Measurements from ENCODE around the gene TINCR.

TINCR gene

DNA sequence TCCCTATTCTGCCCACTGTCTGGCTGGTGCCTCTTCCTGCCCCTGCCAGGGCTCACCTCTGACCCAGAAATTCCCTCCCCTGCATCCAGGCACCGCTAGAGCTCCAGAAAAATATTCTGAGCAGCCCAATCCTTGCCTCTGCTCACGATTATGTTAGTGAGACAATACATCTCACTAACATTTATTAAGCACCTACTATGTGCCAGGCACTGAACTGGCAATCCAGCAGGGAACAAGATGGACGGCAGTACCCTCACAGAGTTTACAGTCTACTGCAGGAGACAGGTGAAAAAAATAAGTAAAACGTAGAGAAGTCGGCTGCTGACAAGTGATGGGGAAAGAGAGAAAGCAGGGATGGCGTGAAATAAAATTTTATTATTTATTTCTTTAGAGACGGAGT lies 5.5 kb downstream of the TINCR start:
- Histone ChIP-seq H3K4me3 (ENCODE audit: low read length) (no peak overlapping the region), H3K9me3 (ENCODE audit: low read length) (peaks cover 9% of the 10 kb centered on the region), H3K27me3 (ENCODE audit: insufficient read depth, low read length) (peaks cover 2% of the 10 kb centered on the region), H3K4me1 (ENCODE audit: insufficient read depth, low read length) (peaks cover 4% of the 10 kb centered on the region), H3K36me3 (ENCODE audit: insufficient read depth, low read length) (no peaks in the 10 kb centered on the region), H2AFZ (ENCODE audit: low read depth, low read length) (no peak overlapping the region)

DNA sequence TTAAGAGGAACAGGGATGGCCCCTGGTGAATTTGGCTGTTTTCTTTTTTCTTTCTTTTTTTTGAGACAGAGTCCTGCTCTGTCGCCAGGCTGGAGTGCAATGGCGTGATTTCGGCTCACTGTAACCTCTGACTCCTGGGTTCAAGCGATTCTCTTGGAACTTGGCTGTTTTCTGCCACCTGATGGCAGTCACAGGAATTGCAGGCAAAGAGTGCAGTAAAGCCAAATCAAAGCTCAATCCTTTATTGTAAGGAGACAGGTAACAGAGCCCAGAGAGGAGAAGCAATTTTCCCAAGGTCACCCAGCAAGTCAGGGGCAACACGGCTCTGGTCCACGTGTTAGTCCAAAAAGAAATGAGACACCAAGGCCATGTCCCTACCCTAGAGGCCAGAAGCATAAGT lies 6.2 kb downstream of the TINCR start:
- H2AFZ ChIP-seq (ENCODE audit: low read depth, low read length) = no peak overlapping the region
- no peaks in the 10 kb centered on the region for H3K27me3 ChIP-seq (ENCODE audit: insufficient read depth, low read length)
- no peaks in the 10 kb centered on the region for H3K36me3 ChIP-seq (ENCODE audit: insufficient read depth, low read length)
- H3K9me3 ChIP-seq (ENCODE audit: low read length) = peaks cover 9% of the 10 kb centered on the region
- H3K4me1 ChIP-seq (ENCODE audit: insufficient read depth, low read length) = peaks cover 4% of the 10 kb centered on the region
- no peak overlapping the region for H3K4me3 ChIP-seq (ENCODE audit: low read length)

DNA sequence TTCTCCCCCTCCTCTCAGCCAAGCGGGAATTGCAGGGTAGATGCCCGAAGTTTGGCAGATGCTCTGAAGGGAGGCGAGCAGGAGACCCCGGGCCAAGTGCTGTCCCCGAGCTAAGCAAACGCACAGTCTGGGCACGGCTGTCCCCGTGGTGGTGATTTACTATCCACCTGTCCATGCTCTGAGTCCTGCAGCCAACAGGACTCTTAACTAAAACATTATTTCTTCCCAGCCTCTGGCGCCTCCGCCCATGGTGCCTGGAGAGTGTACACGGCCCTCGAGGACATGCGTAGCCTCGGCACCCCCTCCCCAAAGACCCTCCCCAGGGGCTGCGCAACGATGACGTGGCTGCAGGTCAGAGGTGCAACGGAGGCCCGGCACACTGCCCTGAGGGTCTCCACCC lies 7.6 kb downstream of the TINCR start:
- peaks cover 9% of the 10 kb centered on the region for H3K9me3 ChIP-seq (ENCODE audit: low read length)
- no peaks in the 10 kb centered on the region for H3K27me3 ChIP-seq (ENCODE audit: insufficient read depth, low read length)
- H3K4me1 ChIP-seq (ENCODE audit: insufficient read depth, low read length) = peaks cover 4% of the 10 kb centered on the region
- H3K4me3 ChIP-seq (ENCODE audit: low read length) = no peak overlapping the region
- no peak overlapping the region for H2AFZ ChIP-seq (ENCODE audit: low read depth, low read length)
- H3K36me3 ChIP-seq (ENCODE audit: insufficient read depth, low read length) = no peaks in the 10 kb centered on the region

DNA sequence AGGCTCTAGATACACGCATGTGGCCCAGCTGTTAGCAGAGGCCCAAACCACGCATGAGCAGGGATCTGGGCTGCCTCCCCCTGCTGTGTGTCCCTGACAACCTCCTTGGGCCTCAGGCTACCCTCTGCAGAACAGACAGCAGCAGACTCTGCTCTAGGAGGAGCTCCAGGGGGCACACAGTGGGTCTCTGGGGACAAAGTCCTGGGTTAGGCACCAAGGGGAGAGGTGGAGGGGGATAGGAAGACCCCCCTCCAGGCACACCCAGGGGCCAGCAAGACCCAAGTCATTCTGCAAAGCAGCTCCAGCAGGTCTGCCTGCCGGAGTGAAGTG lies 8.0 kb downstream of the TINCR start:
- Histone ChIP-seq H3K27me3 (ENCODE audit: insufficient read depth, low read length) (no peaks in the 10 kb centered on the region), H3K9me3 (ENCODE audit: low read length) (peaks cover 9% of the 10 kb centered on the region), H3K4me3 (ENCODE audit: low read length) (no peak overlapping the region), H3K4me1 (ENCODE audit: insufficient read depth, low read length) (peaks cover 4% of the 10 kb centered on the region), H2AFZ (ENCODE audit: low read depth, low read length) (no peak overlapping the region), H3K36me3 (ENCODE audit: insufficient read depth, low read length) (no peaks in the 10 kb centered on the region)

DNA sequence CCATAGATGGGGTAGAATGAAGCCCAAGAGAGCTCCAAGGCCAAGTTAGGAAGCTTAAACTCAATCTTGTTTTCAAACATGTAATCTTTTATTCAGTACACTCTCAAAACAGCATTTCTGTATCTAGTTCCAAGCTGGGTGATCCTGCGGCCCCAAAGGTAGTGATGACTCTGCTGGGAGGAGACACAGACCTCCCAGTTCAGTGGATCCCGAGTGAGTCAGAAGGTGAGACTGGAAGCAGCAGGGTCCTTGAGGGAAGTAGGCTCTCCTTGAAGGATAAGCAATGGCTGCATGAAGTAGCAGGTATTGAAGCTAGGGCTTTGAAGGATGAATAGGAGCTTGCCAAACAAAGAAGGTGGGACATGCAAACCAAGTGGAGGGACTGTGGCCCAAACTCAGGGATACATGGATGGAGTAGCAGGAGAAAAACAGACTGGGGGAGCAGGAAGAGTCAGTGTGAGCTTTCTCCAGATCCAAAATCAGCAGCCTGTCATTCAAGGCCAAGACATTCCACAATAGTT lies 9.6 kb downstream of the TINCR start:
- Histone ChIP-seq H3K4me3 (ENCODE audit: low read length) (no peak overlapping the region), H3K4me1 (ENCODE audit: insufficient read depth, low read length) (peaks cover 4% of the 10 kb centered on the region), H3K9me3 (ENCODE audit: low read length) (peaks cover 9% of the 10 kb centered on the region), H3K27me3 (ENCODE audit: insufficient read depth, low read length) (no peaks in the 10 kb centered on the region), H2AFZ (ENCODE audit: low read depth, low read length) (no peak overlapping the region), H3K36me3 (ENCODE audit: insufficient read depth, low read length) (no peaks in the 10 kb centered on the region)

DNA sequence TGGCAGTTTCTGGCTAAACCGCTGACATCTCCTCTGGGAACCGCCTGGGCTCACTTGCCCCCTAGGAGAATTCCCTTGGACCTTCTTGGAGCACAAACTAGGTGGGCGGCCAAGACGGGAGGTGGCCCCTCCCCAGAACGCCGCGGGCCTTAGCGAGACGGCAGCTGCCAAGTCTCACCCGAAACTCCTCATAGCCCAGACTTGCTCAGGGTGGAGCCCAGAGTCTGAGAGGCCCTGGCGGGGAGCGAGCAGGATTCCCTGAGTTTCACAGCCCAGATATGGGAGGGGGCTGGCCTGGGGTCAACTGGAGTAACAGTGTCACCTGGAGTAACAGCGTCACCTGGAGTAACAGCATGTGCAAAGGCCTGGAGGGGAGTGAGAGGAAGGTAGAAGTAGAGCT lies 10.1 kb downstream of the TINCR start:
- no peaks in the 10 kb centered on the region for H3K27me3 ChIP-seq (ENCODE audit: insufficient read depth, low read length)
- no peak overlapping the region for H2AFZ ChIP-seq (ENCODE audit: low read depth, low read length)
- H3K4me1 ChIP-seq (ENCODE audit: insufficient read depth, low read length) = peaks cover 4% of the 10 kb centered on the region

DNA sequence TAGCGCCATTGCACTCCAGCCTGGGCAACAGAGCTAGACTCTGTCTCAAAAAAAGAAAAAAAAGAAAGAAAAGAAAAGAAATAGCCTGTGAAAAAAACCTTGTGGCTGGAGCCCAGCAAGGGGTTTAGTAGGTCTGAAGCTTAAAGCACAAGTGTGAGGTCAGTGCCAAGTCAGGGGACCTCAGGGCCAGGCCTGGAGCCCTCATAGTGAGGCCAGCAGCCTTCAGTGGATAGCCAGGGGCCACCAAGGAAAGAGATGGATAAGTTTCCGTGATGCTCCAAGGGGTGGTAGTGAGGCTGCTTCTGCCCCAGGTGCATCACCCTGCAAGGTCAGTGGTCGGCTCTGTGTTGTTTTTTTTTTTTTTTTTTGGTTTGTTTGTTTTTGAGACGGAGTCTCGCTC lies 12.9 kb downstream of the TINCR start:
- H3K9me3 ChIP-seq (ENCODE audit: low read length) = no peaks in the 10 kb centered on the region
- H2AFZ ChIP-seq (ENCODE audit: low read depth, low read length) = no peak overlapping the region
- H3K27me3 ChIP-seq (ENCODE audit: insufficient read depth, low read length) = no peaks in the 10 kb centered on the region
- H3K4me3 ChIP-seq (ENCODE audit: low read length) = no peak overlapping the region
- H3K36me3 ChIP-seq (ENCODE audit: insufficient read depth, low read length) = no peaks in the 10 kb centered on the region
- peaks cover 2% of the 10 kb centered on the region for H3K4me1 ChIP-seq (ENCODE audit: insufficient read depth, low read length)

More for the DNA sequence above, 10.1 kb downstream of the TINCR start:
- no peaks in the 10 kb centered on the region for H3K36me3 ChIP-seq (ENCODE audit: insufficient read depth, low read length)
- H3K9me3 ChIP-seq (ENCODE audit: low read length) = peaks cover 5% of the 10 kb centered on the region
- no peak overlapping the region for H3K4me3 ChIP-seq (ENCODE audit: low read length)

DNA sequence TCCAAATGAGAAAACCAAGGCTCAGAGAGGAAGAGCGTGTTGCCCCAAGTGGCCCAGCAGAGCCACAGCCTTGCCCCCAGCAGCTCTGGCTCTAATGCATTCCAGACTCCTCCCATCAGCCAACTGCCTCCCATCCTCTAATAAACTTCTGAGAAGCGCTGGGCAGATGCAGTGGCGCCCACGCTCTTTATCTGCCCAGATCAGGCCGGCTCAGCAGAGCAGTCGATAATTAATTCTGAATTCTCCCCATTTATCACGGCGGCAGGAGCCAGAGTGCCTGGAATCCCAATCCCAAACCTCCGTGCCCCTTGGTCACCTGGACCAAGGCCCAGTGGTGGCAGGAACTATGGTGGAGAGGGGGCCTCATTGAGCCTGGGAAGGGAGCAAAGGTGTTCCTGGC lies 13.9 kb downstream of the TINCR start:
- H3K4me3 ChIP-seq (ENCODE audit: low read length) = no peak overlapping the region
- H3K9me3 ChIP-seq (ENCODE audit: low read length) = no peaks in the 10 kb centered on the region
- H3K36me3 ChIP-seq (ENCODE audit: insufficient read depth, low read length) = no peaks in the 10 kb centered on the region
- no peak overlapping the region for H2AFZ ChIP-seq (ENCODE audit: low read depth, low read length)
- H3K4me1 ChIP-seq (ENCODE audit: insufficient read depth, low read length) = no peaks in the 10 kb centered on the region
- no peaks in the 10 kb centered on the region for H3K27me3 ChIP-seq (ENCODE audit: insufficient read depth, low read length)

DNA sequence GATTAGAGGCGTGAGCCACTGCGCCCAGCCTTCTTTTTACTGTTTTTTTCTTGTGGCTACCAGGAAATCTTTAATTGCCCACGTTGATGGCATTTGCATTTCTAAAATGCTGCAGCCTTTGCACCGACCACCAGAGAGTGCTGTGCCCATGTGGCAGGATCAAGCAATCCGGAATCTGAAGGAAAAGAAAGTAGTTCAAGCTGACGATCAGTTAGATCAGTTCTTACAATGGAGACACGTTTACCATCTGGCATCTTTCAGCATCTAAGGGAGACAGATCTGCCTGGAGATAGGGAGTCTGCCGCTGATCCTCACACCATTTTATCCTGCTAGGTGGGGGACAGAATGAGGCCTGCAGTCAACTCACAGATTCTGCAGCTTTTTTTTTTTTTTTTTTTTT lies 19.9 kb downstream of the TINCR start:
- H3K36me3 ChIP-seq (ENCODE audit: insufficient read depth, low read length) = no peaks in the 10 kb centered on the region
- no peaks in the 10 kb centered on the region for H3K27me3 ChIP-seq (ENCODE audit: insufficient read depth, low read length)
- no peaks in the 10 kb centered on the region for H3K4me1 ChIP-seq (ENCODE audit: insufficient read depth, low read length)
- no peak overlapping the region for H2AFZ ChIP-seq (ENCODE audit: low read depth, low read length)
- H3K4me3 ChIP-seq (ENCODE audit: low read length) = no peak overlapping the region
- no peaks in the 10 kb centered on the region for H3K9me3 ChIP-seq (ENCODE audit: low read length)

DNA sequence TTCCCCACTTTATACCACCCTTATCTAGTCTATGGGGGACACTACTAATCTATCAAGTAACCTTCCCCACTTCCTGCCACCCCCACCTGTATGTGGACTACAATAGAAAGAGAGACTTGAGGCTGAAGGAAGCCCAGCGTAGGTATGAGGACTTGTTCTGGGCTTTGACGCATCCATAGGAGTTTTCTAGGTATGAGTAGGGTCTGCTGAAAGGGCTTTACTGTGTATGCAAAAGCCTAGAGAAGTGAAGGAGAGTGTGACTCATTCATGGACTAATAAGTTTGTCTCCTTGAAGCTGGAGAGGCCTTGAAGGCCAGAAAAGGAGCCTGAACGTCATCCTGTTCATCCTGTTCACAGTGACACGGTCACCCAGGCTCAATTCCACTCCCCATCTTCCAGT lies 21.8 kb downstream of the TINCR start:
- Histone ChIP-seq H3K9me3 (ENCODE audit: low read length) (no peaks in the 10 kb centered on the region), H2AFZ (ENCODE audit: low read depth, low read length) (no peak overlapping the region), H3K4me1 (ENCODE audit: insufficient read depth, low read length) (no peaks in the 10 kb centered on the region), H3K36me3 (ENCODE audit: insufficient read depth, low read length) (no peaks in the 10 kb centered on the region), H3K4me3 (ENCODE audit: low read length) (no peak overlapping the region), H3K27me3 (ENCODE audit: insufficient read depth, low read length) (no peaks in the 10 kb centered on the region)

DNA sequence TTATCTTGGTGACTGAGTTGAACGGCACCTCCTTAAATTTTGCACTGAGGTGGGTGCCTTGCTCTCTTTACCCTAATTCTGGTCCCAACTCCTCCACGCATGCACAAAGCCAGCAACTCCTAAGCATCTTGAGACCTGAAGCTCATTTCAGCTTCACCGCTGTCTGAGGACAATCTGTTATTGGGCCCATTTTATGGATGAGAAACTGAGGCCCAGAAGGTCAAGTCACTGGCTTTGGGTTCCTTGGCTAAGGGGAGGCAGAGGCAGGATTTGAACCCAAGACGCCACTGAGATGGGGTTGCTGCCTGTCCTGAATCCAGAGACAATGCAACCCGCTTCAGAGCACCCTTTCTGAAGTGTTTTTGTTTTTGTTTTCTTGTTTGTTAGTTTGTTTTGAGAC lies 22.7 kb downstream of the TINCR start:
- Histone ChIP-seq H3K9me3 (ENCODE audit: low read length) (no peaks in the 10 kb centered on the region), H3K4me3 (ENCODE audit: low read length) (no peak overlapping the region), H3K27me3 (ENCODE audit: insufficient read depth, low read length) (no peaks in the 10 kb centered on the region), H2AFZ (ENCODE audit: low read depth, low read length) (no peak overlapping the region), H3K36me3 (ENCODE audit: insufficient read depth, low read length) (no peaks in the 10 kb centered on the region), H3K4me1 (ENCODE audit: insufficient read depth, low read length) (no peaks in the 10 kb centered on the region)

DNA sequence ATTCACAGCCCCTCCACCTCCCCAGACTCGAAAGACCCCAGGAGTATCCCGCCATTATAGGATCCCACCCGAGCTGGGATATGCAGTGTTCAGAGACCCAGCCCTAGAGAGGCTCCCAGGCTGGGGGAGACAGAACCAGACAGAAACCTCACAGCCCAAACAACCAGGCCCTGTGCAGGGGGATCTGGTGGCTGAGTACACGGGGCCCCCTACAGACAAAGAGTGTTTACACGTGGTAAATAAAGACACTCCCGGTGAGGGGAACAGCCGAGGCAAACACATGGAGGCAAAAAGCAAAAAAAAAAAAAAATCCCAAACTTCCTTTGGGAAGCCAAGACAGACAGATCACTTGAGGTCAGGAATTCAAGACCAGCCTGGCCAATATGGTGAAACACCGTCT lies 25.1 kb downstream of the TINCR start:
- Histone ChIP-seq H3K27me3 (ENCODE audit: insufficient read depth, low read length) (no peaks in the 10 kb centered on the region), H3K9me3 (ENCODE audit: low read length) (no peaks in the 10 kb centered on the region), H2AFZ (ENCODE audit: low read depth, low read length) (no peak overlapping the region), H3K4me3 (ENCODE audit: low read length) (no peak overlapping the region), H3K4me1 (ENCODE audit: insufficient read depth, low read length) (peaks cover 16% of the 10 kb centered on the region), H3K36me3 (ENCODE audit: insufficient read depth, low read length) (no peaks in the 10 kb centered on the region)

DNA sequence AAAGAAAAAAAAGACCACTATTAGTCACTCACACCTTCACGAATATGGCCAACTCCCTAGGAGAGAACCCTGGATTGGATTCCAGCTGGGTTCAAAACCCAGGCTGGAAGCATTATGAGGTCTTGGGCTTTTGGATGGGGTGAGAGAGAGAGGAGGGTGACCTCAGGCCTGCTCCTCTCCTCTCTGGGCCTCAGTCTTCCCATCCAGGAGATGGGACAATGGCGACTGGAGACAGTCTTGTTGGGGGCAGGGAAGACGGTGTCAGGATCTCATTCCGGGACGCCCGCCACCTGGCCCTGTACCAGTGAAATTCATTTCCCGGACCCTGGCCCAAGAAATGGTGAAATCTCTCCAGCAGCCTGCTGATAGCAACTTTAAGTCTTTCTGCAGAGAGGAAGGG lies 26.3 kb downstream of the TINCR start:
- no peaks in the 10 kb centered on the region for H3K27me3 ChIP-seq (ENCODE audit: insufficient read depth, low read length)
- no peaks in the 10 kb centered on the region for H3K36me3 ChIP-seq (ENCODE audit: insufficient read depth, low read length)
- H3K4me1 ChIP-seq (ENCODE audit: insufficient read depth, low read length) = peaks cover 27% of the 10 kb centered on the region
- no peaks in the 10 kb centered on the region for H3K9me3 ChIP-seq (ENCODE audit: low read length)
- H3K4me3 ChIP-seq (ENCODE audit: low read length) = no peak overlapping the region
- H2AFZ ChIP-seq (ENCODE audit: low read depth, low read length) = no peak overlapping the region

DNA sequence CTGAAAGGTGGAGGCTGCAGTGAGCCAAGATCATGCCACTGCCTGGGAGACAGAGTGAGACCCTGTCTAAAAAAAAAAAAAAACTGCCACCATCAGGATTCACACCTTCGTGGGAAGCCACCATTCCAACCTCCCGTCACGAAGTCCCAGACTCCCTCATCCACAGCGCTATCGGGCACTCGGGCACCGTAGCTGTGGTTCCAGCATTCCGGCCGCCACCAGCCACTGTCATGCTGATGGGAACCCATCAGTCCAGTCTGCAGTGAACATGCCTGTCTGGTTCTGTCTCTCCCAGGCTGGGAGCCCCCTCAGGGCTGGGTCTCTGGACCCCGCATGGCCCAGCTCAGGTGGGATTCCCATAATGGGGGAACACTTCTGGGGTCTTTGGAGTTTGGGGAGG lies 27.5 kb downstream of the TINCR start:
- Histone ChIP-seq H2AFZ (ENCODE audit: low read depth, low read length) (no peak overlapping the region), H3K27me3 (ENCODE audit: insufficient read depth, low read length) (no peaks in the 10 kb centered on the region), H3K4me3 (ENCODE audit: low read length) (no peak overlapping the region), H3K9me3 (ENCODE audit: low read length) (no peaks in the 10 kb centered on the region), H3K4me1 (ENCODE audit: insufficient read depth, low read length) (peaks cover 34% of the 10 kb centered on the region), H3K36me3 (ENCODE audit: insufficient read depth, low read length) (no peaks in the 10 kb centered on the region)
